DMS 273 (cell line): ENCODE data around the gene CORO7.
A peak's percentile ranks its signal among the peaks of the same experiment; 100 is the strongest.
"Not testable (repeated sequence)": the region's sequence is repeated elsewhere in the genome, so short reads cannot be mapped to it uniquely, and the experiment has no call there.

Experiments used
- DNase-seq: peaks from one replicate; lab custom pipeline; 2025; ENCODE audit not compliant: unreplicated experiment; lab: John Stamatoyannopoulos, UW

The CORO7 gene

GRCh38 chr16:4358831-4359561 lies 57.4 kb downstream of the CORO7 start:
- peak; percentile 76 for DNase-seq

DNA sequence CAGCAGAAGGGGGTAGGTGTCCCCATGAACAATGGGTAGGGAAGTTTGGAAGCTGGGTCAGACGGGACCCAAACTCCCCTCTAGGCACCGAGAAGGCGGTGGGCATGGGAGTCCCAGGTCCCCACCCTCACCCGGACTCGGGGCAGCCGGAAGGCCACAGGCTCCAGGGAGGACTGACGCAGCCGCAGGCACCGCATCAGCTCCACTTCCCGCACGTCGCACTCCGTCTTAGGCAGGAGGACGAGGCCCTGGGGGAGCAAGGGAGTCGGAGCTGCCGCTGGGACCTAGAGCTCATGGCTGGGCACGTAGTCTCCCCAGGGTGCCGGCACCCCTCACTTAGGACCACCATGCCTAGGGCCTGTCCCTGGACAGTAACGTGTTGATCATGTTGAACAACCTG lies 58.2 kb downstream of the CORO7 start:
- no peak for DNase-seq

GRCh38 chr16:4356820-4357219 lies 59.6 kb downstream of the CORO7 start:
- DNase-seq, result no peak

GRCh38 chr16:4354512-4355409 lies 61.6 kb downstream of the CORO7 start:
- DNase-seq, result no peak

GRCh38 chr16:4353675-4354074 lies 62.7 kb downstream of the CORO7 start:
- no peak for DNase-seq

DNA sequence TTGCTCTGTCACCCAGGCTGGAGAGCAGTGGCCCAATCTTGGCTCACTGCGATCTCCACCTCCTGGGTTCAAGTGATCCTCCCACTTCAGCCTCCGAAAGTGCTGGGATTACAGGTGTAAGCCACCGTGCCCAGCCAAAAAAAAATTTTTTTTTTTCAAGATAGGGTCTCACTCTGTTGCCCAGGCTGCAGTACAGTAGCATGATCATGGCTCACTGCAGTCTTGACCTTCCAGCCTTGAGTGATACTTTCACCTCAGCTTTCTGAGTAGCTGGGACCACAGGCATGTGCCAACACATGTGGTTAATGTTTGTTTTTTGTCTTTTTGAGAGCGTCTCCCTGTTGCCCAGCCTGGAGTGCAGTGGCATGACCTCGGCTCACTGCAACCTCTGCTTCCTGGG lies 63.6 kb downstream of the CORO7 start:
- no peak for DNase-seq

- DNase-seq, result no peak
Measured at GRCh38 chr16:4351880-4352279, 64.5 kb downstream of the CORO7 start.

DNA sequence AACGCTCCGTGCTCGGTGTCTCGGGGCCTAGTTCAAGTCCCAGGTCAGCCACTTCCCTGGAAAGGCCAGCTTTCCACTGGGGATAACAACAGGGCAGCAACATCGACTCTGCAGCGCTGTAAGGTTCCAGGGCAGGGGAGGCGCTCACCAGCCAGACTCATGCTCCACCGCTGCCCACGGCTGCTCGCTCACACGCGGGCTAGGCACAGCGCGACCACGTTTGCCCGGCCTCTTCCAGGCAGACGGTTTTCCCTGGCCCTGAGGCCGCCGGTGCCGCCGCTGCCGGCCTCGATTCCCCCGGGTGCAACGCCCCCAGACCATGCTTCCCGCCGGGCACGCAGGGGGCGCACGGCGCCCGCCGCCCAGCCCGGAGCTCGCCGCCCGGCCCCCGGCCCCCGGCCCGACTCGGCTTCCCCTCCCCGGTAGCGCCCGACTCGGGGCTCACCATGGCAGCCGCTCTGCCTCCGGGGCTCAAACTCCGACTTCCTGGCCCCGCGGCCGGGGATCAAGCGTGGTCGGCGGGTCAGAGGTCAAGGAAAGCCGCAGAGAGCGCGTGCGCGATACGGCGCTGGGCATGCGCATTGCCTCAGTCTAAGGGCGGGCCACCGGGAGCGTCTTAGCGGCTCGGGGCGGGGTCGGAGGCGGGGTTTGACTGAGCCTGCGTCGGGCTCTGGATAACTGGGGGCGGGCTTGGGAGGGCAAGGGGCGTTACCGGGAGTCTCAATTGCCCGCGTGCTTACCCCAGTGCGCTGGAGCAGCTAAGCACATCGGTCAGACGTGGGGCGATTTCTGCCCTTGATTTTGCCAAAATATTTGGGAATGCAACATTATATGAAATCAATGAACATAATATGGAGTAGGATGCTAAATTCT lies 65.4 kb downstream of the CORO7 start, which contains the start of gene PAM16:
Gene PAM16, minus strand, starts transcription at position 535 of the 873 bp plus-strand sequence. Its CDS starts 87 bp downstream, at position 448.
- DNase-seq, result peak; percentile 99

GRCh38 chr16:4350365-4350786 lies 66.0 kb downstream of the CORO7 start:
- DNase-seq, result no peak

GRCh38 chr16:4349332-4349731 lies 67.1 kb downstream of the CORO7 start:
- DNase-seq, result no peak

- DNase-seq, result no peak
Measured at GRCh38 chr16:4347765-4348509, 68.5 kb downstream of the CORO7 start.

DNA sequence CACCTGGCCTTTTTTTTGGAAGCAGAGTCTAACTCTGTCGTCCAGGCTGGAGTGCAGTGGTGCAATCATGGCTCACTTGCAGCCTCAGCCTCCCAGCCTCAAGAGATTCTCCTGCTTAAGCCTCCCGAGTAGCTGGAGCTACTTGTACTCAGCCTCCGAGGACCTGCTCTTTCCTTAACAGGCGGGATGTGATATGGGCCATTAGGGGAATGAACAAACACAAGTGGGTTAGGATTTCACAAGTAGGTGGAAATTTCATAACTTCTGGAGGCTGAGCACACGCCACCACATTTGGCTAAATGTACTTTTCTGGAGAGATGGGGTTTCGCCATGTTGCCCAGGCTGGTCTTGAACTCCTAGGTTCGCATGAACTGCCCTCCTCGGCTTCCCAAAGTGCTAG lies 69.4 kb downstream of the CORO7 start:
- DNase-seq, result no peak

DNA sequence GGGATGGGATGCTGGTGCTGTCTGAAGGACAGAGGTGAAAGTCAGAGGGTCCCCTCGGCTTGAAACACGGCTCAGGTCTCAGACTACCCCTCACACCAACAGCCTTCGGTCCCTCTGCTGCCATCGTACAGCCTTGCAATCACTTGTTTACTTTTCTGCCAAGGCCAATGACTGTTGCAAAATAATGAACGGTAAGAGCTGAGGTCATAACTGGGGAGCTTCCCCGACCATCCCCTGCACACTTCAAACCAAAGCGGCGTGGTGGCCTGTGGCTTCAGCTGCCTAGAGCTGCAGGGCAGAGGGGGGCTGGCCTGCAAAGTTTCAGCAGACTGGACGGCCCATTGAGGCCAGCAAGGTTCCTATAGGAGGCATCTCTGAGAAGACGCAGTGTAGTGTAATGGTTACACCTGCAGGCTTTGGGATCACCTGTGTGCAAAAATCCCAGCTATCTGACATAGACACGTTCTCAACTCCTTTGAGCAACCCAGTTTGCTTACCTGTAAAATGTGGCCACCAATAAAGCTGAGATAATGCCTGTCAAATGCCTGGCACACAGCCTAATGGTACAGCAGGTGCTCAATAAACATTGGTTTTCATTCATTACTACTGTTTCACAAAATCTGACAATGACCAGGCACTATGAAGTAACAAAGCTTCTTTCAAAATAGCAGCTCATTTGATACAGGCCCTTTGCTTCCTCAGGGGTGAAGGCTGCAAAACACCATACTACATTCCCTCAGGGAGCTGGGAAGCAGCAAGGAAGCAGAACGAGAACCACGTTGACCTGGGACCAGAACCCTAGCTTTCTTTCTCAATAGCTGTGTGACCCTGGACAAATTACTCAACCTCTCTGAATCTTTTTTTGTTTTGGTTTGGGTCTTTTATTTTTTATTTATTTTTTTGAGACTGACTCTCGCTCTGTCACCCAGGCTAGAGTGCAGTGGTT lies 70.3 kb downstream of the CORO7 start:
- no peak for DNase-seq

DNA sequence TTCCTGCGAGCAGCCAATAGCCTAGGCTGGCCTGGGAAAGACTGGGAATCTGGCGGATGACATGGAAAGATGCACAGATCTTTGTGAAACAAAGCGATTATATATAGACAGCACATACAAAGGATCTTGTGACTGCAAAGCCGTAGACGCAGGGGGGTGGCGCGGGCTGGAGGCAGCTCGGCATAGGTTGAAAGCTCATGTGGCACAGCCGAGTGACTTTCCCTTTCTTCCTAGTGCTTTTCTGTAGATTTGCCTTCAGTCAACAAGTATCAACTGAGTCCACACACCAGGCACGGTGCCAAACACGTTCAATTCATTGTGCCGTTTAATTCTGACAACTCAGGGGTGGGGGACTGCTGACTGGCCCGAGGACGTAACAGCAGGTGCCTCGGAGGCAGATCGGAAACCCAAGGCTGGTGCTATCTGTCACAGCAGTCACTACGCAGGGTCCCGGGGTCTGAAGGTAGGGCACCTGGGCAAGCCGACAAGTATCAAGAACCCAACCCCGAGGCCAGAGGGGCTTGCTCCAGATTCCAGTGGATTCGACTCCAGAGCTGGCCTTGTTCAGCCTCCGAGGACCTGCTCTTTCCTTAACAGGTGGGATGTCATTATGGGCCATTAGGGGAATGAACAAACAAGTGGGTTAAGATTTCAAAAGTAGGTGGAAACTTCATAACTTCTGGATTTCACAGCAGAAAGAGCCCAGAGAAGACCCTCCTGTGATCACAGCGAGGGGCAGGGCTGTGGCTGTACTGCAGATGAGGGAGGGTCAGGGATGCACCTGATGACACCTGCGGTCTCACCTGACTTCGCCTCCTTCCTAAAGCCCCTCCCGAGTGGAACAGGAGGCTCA lies 71.2 kb downstream of the CORO7 start:
- no peak for DNase-seq

DNA sequence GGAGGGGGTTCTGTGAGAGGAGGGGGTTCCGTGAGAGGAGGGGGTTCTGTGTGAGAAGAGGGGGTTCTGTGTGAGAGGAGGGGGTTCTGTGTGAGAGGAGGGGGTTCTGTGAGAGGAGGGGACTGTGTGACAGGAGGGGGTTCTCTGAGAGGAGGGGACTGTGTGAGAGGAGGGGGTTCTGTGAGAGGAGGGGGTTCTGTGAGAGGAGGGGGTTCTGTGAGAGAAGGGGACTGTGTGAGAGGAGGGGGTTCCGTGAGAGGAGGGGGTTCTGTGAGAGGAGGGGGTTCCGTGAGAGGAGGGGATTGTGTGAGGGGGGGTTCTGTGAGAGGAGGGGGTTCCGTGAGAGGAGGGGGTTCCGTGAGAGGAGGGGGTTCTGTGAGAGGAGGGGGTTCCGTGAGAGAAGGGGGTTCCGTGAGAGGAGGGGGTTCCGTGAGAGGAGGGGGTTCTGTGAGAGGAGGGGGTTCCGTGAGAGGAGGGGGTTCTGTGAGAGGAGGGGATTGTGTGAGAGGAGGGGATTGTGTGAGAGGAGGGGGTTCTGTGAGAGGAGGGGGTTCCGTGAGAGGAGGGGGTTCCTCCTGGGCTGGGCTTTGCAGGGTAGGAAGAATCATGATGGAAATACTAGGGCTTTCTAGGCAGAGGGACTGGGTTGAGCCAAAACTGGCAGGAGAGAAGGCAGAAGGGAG lies 72.0 kb downstream of the CORO7 start:
- DNase-seq, result not testable (repeated sequence)

DNA sequence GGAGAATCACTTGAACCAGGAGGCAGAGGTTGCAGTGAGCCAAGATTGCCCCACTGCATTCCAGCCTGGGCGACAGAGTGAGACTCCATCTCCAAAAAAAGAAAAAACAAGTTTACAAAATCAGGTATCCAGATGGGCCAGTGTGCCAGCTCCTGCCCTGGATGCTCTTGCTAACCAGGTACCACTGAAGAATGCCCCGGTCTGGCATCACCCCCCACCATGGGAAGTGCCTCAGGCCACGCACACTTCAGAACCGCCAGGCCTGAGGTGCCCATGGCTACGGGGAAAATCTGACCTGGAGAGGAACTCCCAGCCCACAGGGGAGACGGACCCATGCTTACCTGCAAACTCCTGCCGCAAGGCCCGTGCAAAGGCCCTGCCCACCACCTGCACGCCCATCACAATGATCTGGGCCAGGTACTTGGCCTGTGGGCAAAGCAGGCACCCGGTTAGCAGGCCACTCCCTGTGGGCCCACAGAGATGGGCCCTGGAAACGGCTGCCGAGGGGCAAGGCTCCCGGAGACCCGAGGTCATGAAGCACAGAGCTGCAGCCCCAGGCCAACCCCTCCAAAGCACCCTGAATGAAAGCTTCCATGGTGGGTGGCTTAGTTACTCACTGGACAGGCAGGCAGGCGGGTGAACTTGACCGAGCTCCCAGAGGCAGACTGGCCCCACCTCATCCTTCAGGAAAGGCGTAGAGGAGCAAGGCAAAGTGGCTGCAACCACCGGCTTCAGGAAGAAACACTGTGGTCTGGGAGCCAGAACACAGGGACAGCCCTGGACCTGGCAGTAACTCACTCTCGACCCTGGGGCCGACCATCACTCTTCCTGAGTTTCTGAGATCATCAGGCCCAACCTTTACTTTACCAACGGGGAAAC lies 73.3 kb downstream of the CORO7 start:
- DNase-seq, result no peak

DNA sequence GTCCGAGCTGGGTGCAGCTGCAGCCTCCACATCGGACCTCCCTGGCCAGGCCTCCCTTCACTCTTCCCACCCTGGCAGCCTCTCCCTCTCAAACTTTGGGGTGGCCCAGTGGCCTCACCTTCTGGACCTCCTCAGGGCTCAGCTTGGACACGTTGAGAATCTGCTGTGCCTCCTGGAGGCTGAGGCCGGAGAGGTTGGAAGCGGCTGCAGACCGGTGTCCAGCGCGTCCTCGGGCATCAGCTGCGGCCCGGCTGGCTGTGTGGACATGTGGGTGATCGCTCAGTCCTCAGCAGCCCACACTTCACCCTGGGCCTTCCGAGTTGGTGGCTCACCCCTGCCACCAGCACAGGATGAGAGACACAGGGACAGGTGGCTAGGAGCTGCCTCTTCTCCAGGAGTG lies 75.1 kb downstream of the CORO7 start:
- no peak for DNase-seq
